GM19328 (cell line): Measurements from ENCODE around the gene RBM14.
"Not testable (repeated sequence)": the region's sequence is repeated elsewhere in the genome, so short reads cannot be mapped to it uniquely, and the experiment has no call there.

ENCODE experiments used
- ATAC-seq: cut with Tn5 transposase; IDR thresholded peaks from one replicate; pipeline ENCODE4 v1.9.1; 2021; ENCODE audit warnings: mild to moderate bottlenecking, moderate library complexity; ENCODE audit not compliant: unreplicated experiment

Gene RBM14

GRCh38 chr11:66616379-66617154 is at the start of gene RBM14:
RBM14 (plus strand) TSS chr11:66616630; CDS start chr11:66616721, 91 bp downstream.
- ATAC-seq = peak; percentile 88

DNA sequence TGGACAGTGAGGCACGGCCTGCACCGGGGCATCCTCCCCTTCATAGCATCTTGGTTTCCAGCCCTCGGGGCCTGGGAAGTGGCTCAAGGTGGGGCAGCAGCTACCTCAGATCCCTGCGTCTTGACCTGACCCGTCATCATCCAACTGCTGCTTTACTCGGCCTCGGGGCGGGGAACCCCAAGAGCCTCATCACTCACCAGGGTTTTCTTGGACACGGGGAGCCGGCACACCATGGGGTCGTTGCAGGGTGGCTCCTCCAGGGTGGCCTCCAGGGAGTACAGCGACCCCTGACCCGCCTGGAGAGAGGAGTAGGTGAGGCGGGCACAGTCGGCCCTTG is 48.7 kb upstream of the RBM14 start:
- no peak for ATAC-seq

DNA sequence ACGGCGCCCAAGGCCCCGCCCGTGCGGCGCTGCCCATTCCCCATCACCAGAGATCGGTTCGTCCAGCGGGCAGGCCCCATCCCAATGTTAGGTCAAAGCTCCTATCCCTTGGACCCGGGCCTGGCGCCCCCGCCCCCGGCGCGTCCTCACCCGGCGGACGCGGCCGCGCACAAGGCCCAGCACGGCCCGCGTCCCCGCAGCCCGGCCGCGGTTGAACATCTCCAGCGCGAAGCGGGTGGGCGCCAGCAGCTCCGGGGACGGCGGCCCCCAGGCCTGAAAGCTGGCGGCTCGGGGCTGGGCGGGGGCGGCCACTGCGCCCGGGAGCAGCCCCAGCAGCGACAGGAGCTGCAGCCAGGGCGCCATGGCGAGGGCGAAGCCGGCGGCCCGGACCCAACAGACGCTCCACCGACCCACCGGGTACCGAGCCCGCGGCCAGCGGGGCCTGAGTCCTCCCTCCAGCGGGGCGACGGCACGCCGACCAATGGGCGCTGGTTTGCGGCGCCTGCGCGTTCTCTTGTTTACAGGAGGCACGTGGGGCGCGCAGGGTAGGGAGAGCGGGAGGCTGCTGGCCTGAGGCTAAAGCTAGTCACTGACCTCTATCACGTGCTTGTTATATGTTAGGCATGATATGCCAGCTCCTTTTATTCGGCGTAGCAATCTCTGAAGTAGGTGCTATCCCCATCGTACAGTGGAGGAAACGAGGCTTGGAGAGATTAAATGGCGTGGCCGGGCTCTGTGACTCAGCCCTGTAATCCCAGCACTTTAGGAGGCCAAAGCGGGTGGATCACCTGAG is 48.1 kb upstream of the RBM14 start, which contains the start of gene CTSF:
TSS of gene CTSF (minus strand) at position 483 of the 793 bp plus-strand sequence. CDS start at position 363, 120 bp downstream.
- no peak for ATAC-seq

DNA sequence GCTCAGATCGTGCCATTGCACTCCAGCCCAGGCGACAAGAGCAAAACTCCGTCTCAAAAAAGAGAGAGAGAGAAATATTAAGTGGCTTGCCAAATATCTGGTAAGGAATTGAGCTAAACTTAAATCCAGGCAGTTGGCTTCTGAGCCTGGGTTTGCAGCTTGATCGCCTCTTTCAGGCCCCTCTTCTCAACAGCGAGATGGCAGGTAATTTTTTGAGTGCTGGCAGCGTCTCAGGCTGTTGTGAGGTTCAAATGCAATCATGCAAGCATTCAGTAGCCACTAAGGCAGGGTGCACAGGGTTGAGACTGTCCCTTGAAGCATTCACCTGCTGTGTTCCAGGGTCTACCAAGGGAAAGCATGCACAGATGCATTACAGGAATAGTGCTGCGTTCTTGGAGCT is 47.4 kb upstream of the RBM14 start:
- ATAC-seq = no peak

- ATAC-seq = no peak
Measured at GRCh38 chr11:66570079-66570849, 46.2 kb upstream of the RBM14 start.

DNA sequence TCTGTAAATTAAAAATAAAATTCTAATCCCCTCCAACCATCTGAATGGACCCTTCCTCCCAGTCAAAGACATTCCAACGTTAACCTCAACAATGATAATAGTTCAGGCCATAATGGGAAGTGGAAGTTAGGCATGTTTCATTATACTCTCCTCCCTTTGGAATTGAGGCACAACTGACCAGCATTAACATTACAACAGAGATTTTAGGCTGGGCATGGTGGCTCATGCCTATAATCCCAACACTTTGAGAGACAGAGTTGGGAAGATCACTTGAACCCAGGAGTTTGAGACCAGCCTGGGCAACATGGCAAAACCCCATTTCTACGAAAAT is 45.6 kb upstream of the RBM14 start:
- ATAC-seq = no peak

GRCh38 chr11:66579017-66579606 is 37.3 kb upstream of the RBM14 start:
- no peak for ATAC-seq

- no peak for ATAC-seq
Measured at GRCh38 chr11:66580803-66581202, 35.6 kb upstream of the RBM14 start.

DNA sequence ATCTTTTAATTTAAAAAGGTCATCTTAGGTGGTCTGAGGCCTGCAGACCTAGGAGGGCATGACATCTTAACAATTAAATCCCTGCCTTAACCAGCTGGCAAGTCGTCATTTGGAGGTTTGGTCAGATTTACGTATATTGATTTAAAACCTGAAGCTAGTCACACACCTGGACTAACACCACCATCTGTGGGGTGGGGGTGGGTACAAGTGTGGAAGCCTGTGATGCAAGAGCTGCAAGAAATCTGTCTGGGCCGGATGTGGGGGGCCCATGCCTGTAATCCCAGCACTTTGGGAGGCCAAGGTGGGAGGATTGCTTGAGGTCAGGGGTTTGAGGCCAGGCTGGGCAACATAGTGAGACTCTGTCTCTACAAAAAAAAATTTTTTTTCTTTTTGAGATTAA is 35.2 kb upstream of the RBM14 start:
- ATAC-seq = no peak

- not testable (repeated sequence) for ATAC-seq
Measured at GRCh38 chr11:66582565-66583147, 33.8 kb upstream of the RBM14 start.

- not testable (repeated sequence) for ATAC-seq
Measured at GRCh38 chr11:66585447-66585846, 31.0 kb upstream of the RBM14 start.

DNA sequence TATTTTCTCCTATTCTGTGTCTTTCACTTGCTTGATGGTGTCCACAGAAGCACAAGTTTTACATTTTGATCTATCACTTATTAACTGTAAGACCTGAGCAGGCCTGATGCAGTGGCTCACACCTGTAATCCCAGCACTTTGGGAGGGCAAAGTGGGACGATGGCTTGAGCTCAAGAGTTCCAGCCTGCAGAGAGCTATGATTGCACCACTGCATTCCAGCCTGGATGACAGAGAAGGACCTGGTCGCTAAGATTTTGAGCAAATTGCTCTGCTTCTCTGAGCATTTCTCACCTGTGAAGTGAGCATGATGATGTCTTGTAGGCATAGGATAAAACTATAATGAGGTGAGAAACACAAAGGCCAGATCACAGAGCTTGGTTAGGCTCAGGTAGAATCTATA is 30.3 kb upstream of the RBM14 start:
- ATAC-seq = no peak

DNA sequence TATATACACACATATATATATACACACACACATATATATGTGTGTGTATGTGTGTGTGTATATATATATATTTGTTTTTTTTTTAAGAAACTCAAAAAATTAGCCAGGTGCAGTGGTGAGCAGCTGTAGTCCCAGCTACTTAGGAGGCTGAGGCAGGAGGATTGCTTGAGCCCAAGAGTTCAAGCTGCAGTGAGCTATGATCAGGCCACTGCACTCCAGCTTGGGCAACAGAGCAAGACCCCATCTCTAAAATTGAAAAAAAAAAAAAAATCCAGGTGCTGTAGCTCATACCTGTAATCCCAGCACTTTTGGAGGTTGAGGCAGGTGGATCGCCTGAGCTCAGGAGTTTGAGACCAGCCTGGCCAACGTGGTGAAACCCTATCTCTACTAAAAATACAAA is 27.1 kb upstream of the RBM14 start:
- ATAC-seq = not testable (repeated sequence)

- no peak for ATAC-seq
Measured at GRCh38 chr11:66589996-66590675, 26.3 kb upstream of the RBM14 start.

GRCh38 chr11:66591175-66591574 is 25.3 kb upstream of the RBM14 start:
- no peak for ATAC-seq

- ATAC-seq = peak; percentile 95
Measured at GRCh38 chr11:66592457-66593302, 23.8 kb upstream of the RBM14 start, which contains the start of the genes CCDC87 and CCS. CCDC87 (minus strand) TSS chr11:66593063; CDS start chr11:66593015, 48 bp downstream. CCS (plus strand) TSS chr11:66593185; CDS start chr11:66593262, 77 bp downstream.

DNA sequence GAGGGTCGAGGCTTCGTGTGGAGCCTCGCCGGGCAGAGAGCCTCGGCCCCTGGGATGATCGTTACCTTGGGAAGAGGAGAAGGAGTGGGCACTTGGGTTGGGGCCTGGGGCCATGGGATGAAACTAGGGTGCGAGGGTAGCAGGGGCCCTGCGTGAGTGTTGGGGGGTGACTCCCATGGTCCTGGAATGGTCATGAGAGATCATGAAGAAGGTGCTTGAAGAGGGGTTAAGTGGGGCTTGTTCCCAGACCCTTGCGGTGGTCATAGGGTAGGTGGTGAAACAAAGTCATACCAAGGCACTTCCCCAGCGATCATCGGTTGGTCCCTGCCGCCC is 23.2 kb upstream of the RBM14 start:
- ATAC-seq = peak; percentile 20

GRCh38 chr11:66593650-66594049 is 22.8 kb upstream of the RBM14 start:
- no peak for ATAC-seq

DNA sequence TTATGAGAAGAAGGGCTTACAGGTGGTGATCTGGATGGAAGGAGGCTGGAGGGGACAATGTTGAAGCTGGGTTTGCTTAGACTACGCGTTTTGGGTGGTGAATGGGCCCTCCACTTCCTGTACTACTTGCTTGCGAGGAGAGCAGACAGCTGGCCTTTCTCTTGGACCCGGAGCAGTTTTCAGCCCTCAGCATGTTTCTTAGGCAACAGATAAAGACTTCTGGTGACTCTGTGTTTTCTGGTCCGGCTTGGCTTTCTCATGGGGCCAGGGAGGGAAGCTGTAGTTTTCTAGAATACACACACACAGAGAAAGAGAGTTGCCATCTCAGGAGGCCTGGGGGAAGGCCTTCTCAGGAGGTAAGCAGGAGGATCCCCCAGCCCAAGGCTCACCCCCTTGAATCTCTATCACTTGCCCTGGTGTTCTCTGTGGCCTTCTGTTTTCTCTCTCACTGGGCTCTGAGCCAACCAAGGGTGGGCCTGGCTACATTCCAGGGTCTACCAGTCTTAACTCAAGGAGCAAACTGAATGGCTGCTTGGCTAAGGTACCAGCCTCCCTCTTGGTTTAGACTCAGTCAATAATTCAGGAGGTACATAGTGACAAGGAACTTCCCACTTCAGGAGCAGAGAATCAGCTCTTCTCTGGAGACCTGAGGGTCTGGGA is 21.1 kb upstream of the RBM14 start:
- ATAC-seq = no peak
